Measurements from ENCODE around the gene ZNF726.
"Not testable (repeated sequence)": the region's sequence is repeated elsewhere in the genome, so short reads cannot be mapped to it uniquely, and the experiment has no call there.

The ZNF726 gene

DNA sequence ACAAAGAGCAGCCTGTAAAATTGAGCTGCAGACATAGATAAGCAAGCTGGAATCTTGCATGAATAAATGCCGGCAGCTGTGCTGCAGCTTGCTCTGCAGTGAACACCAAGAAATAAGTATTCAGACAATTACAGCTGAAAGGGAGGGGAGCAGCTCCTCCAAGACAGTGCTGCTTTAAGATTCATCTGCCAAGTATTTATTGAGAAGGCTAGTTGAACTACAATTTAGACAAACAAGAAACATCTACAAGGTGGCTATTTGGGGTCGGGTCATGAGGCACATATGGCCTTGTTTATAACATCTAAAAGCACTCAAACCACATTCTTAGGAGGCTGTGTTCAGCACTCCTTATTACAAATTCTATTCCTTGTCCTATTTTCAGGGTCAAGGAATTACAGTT, 34.9 kb downstream of the ZNF726 start:
- no peak for DNase-seq

DNA sequence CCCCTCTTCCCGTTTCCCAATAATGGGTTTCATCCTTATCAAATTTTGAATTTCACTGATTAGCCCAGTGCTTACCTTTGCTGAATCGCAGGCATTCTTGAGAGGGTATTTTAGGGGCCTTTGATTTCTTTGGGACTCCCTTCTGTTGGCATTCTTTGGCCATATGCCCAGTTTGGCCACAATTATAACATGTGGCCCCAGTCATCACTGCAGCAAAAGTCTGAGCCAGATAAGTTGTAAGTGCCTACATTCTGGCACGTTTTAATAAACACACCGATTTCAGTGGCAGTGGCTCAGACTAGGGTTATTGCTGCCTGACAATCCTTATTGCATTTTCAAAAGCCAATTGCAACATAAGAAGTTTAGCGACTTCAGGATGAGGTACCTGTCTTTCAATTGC, 41.4 kb downstream of the ZNF726 start:
- no peak for DNase-seq

DNA sequence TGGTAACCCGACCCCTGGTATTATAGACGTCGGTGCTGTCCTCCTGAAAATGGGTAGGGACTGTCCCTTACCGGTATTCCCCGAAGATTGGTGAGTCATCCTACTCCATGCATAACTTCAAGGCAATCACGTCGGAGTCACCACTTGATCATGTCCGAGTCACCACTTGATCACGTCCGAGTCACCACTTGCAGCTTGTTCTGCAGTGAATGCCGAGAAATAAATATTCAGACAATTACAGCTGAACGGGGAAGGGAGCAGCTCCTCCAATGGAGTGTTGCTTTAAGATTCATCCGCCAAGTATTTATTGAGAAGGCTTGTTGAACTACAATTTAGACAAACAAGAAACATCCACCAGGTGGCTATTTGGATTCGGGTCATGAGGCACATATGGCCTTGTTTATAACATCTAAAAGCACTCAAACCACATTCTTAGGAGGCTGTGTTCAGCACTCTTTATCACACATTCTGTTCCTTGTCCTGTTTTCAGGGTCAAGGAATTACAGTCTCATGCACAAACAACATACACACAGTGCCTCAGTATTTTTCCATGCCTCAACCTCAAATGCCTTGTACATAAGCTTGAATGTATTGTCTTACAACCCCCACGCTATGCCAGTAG, 43.1 kb downstream of the ZNF726 start:
- DNase-seq, result peak; percentile 6

DNA sequence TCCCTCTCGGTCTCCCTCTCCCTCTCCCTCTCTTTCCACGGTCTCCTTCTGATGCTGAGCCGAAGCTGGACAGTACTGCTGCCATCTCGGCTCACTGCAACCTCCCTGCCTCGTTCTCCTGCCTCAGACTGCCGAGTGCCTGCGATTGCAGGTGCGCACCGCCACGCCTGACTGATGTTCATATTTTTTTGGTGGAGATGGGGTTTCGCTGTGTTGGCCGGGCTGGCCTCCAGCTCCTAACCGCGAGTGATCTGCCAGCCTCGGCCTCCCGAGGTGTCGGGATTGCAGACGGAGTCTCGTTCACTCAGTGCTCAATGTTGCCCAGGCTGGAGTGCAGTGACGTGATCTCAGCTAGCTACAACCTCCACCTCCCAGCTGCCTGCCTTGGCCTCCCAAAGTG, 48.7 kb downstream of the ZNF726 start:
- DNase-seq, result not testable (repeated sequence)

DNA sequence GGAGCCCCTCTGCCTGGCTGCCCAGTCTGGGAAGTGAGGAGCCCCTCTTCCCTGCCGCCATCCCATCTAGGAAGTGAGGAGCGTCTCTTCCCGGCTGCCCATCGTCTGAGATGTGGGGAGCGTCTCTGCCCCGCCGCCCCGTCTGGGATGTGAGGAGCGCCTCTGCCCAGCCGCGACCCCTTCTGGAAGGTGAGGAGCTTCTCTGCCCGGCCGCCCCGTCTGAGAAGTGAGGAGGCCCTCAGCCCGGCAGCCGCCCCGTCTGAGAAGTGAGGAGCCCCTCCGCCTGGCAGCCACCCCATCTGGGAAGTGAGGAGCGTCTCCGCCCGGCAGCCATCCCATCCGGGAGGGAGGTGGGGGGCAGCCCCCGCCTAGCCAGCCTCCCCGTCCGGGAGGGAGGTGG, 49.2 kb downstream of the ZNF726 start:
- not testable (repeated sequence) for DNase-seq

DNA sequence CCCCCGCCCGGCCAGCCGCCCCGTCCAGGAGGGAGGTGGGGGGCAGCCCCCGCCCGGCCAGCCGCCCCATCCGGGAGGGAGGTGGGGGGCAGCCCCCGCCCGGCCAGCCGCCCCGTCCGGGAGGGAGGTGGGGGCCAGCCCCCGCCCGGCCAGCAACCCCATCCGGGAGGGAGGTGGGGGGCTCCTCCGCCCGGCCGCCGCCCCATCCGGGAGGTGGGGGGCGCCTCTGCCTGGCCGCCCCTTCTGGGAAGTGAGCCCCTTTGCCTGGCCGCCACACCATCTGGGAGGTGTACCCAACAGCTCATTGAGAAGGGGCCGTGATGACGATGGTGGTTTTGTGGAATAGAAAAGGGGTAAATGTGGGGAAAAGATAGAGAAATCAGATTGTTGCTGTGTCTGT, 49.6 kb downstream of the ZNF726 start:
- not testable (repeated sequence) for DNase-seq

DNA sequence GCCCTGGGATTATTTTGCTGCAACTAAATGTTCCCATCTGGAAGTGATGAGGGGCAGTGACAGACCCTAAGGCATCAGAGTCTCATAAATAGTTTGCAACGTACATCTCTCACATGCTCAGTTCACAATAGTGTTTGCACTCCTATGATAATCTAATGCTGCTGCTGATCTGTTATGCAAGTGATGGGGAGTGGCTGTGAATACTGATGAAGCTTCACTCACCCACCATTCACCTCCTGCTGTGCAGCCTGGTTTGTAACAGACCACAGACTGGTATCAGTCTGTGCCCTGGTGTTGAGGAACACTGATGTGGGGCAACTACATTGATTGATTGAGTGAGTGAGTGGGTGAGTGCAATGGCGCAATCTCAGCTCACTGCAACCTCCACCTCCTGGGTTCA, 54.9 kb downstream of the ZNF726 start:
- no peak for DNase-seq

DNA sequence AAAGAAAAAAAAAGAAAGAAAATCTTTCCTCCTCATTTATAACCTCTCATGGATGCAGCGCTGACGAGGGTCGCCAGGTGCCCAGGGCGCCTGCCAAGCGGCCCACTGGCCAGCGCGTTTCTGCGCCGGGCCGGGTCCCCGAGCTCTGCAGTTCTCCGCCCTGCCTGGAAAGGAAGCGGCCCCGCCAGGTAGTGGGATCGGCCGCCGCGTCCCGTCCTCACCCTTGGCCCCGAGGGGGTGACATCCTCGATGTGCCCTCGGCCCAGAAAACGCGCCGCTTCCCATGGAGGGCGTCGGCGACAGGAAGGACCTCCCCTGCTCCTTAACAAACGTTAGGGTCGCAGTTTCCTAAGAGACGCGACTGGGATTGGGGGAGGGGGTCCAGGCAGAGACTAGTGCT, 56.9 kb downstream of the ZNF726 start:
- DNase-seq, result peak; percentile 4

DNA sequence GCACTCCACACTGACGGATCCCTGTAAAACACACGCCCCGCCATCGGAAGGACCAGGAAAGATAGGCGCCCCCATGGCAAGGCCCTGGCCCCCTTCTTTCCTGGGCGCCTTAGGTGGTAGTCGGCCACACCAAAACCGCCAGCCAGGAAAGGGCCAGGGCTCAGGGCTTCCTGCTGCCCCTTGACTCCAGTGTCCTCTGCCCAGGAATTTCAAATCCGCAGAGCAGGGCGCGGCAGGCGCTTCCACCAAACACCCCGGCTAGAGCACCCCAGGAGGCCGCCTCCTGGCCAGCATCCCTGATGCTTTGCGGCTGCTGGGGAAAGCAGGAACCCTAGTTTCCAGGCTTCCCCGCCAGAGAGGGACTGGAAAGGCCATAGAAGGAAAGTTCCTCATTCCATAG, 57.5 kb downstream of the ZNF726 start:
- DNase-seq, result no peak

DNA sequence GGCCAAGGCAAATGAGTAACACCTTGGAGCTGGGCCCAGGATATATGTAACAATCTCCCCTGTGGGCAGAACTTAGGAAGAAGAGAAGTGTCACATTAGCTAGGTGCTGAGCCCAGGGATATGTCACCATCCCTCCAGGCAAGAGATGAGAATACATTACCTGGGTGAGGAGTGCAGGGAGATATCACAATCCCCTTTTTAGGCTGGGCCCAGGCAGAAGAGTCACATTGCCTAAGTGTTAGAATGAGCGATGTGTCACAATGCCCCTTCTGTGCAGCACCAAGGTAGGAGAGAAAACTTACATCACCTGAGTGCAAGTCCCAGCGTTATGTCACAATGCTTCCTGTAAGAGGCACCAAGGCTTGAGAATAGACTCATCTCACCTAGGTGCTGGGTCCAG, 60.3 kb downstream of the ZNF726 start:
- no peak for DNase-seq

DNA sequence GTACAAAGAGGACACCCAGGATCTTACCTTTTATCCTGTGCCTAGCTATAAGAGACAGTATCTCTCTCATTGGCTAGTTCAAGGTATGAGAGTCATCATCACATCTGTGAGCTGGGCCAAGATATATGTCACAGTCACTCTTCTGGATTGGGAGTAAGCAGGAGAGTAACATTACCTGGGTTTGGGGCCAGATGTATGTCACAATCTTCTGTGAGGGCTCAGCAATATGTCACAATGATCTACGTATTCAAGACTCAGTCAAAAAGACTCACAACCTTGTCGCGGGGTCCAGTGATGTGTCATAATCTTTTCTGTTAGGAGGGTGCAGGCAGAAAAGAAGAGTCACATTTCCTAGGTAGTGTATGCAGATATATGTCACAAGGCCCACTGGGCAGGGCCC, 61.9 kb downstream of the ZNF726 start:
- not testable (repeated sequence) for DNase-seq

DNA sequence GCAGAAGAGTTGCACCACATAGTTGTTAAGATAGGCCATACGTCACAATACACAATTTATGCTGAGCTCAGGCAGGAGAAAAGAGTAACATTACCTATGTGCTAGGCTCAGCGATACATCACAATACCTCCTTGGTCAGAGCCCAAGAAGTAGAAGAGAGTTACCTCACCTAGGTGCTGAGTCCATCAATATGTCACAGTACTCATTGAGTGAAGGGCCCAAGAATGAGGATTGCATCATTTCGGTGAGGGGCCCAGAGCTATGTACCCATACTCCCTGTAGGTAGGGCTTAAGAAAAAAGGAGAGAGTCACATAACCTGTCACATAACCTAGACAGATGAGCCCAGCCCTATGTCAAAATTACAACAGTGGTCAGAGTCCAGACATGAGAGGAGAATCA, 62.6 kb downstream of the ZNF726 start:
- not testable (repeated sequence) for DNase-seq

DNA sequence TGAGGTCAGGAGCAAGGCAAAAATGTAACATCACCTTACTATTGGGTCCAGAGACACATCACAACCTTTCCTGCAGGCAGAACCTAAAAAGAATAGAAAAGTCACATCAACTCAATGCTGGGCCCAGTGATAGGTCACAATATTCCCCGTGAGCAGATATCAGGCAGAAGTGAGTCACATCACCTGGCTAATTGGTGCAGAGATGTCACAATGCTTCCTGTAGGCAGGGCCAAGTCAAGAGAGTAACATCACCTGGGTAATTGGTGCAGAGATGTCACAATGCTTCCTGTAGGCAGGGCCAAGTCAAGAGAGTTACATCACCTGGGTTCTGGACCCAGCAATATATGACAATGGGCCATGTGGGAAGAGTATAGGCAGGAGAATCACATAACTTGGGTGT, 63.4 kb downstream of the ZNF726 start:
- no peak for DNase-seq

DNA sequence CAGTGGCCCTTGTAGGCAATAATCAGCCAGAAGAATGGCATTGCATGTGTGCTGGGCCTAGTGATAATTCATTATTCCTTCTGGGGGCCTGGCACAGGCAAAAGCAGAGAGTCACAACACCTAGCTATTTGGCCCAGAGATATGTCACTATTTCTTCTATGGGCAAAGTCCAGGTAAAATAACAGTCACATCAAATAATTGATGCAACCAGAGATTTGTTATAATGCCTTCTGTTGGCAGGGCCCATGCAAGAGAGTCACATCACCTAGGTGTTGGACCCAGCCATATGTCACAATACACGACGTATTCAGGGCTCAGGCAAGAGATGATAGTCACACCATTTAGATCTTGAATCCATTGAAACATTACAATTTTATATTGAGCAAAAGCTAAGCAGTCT, 66.1 kb downstream of the ZNF726 start:
- DNase-seq, result no peak

DNA sequence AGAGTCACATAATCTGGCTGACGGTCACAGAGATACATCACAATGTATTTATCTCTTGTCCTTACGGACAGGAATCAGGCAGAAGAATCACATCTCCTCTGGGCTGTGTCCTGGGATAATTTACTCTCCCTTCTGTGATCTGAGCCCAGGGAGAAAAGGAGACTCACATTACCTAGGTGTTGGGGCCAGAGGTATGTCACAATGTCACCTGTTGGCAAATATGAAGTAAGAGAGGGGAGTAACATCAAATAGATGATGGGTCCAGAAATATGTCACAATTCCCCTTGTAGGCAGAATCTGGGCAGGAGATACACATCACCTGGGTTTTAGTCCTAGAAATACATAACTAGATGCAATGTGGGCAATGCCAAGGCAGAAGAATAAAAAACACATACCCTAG, 67.2 kb downstream of the ZNF726 start:
- no peak for DNase-seq

DNA sequence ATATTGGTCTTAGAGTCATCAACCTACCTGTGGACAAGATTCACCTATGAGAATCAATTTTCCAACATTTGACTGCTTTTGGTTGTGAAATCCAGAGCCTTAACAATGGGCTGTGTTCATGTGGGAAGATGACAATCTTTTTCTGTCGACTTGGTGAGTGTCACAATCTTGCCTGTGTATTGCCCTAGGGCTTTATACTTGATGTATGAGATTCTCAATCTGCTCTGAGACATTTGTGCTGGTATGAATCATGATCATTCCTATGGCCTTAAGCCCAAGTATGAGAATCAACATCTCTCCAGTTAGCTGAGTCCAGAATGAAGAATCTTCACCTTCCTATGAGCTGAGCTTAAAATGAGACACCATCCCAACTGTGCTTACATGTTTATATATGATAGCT, 68.7 kb downstream of the ZNF726 start:
- no peak for DNase-seq
